Measurements from ENCODE around the gene FAM114A1.

The FAM114A1 gene

DNA sequence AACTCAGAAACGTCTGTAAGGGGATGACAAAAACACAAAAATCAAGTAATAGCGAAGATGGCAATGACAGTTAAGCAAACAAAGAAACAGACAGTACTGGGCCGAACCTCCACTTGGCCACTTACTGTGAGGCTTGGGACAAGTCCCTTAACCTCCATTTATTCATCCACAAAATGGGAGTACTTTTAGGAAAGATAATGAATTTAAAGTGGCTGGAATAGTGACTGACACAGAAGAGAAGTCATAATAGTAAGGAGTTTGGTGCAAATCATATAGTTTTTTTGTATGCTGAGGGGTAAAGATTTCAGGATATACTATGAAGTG lies 9.5 kb upstream of the FAM114A1 start:
- DNase-seq (ENCODE audit: low read depth in 3 of 3, low spot score in 1 of 3) = no peak

DNA sequence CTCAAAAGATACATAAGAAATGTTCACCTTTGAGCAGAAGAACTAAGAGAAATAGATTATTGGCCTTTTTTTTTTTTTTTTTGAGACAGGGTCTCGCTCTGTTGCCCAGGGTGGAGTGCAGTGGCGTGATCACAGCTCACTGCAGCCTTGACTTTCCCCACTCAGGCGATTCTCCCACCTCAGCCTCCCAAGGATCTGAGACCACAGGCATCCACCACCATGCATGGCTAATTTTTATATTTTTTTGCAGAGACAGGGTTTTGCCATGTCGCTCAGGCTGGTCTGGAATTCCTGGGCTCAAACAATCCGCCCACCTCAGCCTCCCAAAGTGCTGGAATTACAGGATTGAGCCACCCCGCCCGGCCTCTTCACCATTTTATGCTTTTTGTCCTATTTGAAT lies 8.1 kb upstream of the FAM114A1 start:
- no peak for DNase-seq (ENCODE audit: low read depth in 3 of 3, low spot score in 1 of 3)

DNA sequence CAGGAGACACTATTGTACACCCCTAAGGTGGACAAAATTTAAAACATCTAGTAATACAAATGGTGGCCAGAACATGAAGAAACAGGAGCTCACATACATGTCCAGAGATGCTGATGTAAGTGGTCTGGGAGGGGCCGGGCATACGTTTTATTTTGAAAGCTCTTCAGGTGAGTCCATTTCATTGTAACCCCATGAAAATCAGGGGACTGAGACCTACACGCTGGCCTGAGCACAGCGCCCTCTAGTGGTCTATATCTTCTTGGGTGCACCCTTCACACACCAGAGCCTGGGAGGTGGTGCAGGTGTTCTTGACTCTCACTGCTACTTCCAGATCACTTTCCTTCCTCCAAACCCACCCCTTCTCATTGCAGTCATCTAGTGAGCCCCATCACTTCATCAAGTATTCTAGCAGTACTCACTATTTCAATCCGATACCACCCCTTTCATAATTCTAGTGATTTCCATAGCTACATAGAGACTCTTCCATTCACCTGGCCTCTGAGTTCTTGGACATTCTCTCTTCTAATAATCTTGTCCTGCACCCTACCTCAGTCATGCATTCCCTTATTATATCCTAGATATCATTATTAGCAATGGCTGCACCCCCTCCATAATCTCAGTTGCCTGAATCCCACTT lies 6.7 kb upstream of the FAM114A1 start:
- peak in 1 of 3 donors; percentile 25 for DNase-seq (ENCODE audit: low read depth in 3 of 3, low spot score in 1 of 3)

DNA sequence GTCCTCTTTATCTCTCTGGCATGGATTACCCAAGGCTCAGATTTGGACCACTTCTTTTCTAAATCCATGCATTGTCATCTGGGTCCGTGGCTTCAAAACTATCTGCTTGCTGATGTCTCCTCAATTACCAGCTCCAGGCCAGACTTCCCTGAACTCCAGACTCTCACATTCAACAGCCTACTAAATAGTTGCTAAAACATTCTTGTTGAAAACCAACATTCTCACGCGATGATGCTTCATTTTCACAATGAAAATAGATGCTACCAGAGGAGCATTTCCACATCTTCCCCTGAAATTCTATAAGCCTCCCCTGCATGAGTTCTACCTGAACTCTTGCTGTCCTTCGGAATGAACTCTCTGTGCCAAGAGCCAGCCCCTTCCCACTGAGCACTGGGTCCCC lies 5.8 kb upstream of the FAM114A1 start:
- no peak for DNase-seq (ENCODE audit: low read depth in 3 of 3, low spot score in 1 of 3)

DNA sequence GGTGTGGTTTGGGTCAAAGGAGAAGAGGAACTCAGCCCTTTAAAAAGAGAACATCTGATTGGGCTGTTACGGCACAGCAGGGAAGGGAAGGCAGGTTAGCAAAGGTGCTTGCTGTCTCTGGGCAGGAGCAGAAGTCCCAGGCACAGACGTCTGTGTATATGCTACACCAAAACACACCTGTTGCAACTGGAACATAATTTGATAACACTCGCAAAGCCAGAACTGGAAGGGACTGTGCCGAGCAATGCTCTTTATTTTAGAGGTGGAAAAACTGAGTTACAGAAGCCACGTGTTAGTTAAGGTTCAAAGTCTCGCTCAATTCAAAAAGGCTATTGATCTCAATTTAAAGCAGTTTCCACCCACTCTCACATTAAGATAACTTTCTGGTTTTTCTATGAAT lies 2.2 kb upstream of the FAM114A1 start:
- no peak for DNase-seq (ENCODE audit: low read depth in 3 of 3, low spot score in 1 of 3)

DNA sequence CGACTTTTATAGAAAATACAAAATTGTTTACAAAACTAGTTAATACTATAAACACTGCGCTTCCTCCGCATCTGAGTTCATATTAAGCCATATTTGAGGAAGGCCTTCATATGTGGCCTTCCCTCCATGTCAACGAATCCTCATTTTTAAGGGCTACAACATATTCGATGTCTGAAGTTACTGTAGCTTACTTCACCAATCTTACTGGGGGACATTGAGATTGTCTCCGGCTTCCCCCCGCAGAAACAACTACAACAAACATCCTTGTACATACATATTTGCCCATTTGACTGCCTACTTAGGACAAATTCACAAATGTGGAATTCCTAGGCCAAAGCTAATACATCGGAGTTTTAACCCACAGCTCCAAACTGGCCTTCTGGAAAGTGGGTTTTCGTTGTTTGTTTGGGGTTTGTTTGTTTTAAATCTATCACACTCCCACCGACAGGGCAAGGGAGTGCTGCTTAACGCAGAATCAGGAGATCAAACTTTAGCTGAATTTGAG lies 581 bp upstream of the FAM114A1 start:
- DNase-seq (ENCODE audit: low read depth in 3 of 3, low spot score in 1 of 3) = no peak

DNA sequence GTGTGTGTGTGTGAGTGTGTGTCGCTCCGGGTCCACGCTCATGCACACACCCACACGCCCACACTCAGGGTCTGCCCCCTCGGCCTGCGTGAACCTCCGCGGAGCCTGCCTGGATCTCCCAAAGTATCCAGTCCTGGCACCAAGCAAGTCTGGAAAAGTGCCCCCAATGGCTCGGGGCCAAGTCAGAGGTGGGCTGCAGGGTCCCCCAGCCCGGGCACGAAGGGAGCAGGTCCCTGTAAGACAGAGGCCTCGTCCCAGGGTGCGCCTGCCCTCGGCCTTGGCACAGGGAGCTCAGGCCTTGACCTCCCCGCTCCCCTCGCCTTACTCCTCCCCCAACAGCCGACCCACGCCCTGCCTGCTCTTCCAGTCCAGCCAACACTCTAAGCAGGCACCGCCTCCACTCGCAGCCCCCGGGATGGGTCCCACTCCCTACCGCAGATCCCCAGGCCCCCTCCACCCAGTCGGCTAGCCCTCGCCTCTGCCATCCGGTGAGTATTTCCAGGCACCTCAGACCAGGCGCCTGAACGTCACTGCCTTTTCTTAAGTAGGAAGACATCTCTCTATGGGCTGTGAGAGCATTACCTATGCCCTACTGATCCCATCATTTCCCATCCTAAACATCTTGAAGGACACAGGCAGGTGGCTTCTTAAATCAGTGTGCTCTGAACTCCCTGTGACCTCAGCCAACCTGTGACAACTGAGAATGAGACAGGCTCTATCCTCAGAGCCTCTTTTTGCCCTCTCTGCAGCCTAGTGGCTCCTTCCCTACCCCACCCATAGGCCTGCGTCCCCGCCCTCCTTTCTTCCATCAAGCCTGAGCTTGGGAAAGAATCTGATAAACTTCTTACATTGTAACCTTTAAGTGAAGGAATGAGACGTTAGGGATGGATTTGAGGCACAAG lies 704 bp downstream of the FAM114A1 start:
- DNase-seq (ENCODE audit: low read depth in 3 of 3, low spot score in 1 of 3) = no peak

DNA sequence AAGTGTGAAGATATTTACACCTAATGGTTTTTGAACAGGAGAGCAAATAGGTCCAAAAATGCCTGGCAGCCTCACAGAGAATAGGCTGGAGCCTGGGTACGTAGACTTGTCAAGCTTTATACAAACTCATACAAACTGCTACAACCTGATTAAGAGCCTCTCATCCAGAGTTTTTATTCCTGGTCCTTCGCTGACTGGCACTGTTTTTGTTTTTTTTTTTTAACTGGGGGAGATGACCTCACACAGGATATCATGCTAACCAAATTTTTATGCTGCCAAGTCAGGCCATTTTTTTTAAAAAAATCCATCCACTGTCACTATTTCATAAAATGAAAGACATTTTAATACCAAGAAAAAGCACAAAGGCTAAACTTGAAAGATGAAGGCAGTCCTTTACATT lies 1.9 kb downstream of the FAM114A1 start:
- no peak for DNase-seq (ENCODE audit: low read depth in 3 of 3, low spot score in 1 of 3)

DNA sequence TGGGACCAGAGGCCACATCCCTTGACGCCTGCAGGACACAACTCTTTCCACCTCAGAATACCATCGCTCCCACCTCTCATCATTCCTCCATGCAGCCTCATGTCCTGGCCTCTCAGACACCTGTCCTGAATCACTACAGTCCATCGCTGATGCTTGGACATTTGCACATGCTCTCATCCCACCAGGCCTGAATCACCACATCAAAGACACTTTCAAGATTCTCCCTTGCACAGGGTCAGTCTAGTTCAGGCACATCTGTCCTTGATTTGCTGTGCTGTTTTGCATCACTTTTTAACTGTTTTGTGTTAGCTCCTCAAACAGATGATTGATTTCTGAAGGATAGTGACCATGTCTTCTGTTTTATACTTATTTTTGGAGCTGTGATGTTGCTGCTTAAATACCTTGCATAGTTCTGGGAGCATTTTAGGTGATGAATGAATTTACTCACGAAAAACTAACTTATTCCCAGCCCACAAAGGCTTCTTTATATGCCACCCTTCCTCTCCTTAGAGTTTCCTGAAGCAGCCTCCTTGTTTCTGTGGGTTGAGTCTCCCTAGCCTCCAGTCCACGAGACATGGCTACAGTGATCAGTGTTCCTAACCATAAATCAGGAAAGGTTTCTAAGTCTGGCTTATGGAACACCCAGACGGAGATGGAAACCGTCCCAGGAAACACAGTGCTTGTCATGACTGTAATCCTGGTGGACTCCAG lies 2.6 kb downstream of the FAM114A1 start:
- DNase-seq (ENCODE audit: low read depth in 3 of 3, low spot score in 1 of 3) = no peak

DNA sequence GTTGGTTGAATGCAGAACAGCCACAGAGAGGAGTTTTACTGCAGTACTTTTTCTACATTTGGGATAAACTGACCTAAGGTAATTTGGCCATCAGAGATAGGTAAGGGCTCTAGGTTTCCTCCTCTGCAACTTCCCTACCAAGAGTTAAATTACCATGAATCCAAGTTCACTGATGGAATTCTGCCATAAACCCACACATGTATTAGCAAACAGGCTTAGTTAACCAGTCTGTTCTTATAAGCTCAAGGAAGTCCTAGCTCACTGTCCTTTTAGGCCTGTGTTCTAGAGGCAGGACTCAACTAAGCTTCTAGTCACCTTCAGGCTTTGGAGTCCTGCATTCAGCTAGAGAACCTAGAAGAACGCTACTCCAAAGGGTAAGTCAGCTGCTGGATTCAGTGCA lies 4.0 kb downstream of the FAM114A1 start:
- no peak for DNase-seq (ENCODE audit: low read depth in 3 of 3, low spot score in 1 of 3)

DNA sequence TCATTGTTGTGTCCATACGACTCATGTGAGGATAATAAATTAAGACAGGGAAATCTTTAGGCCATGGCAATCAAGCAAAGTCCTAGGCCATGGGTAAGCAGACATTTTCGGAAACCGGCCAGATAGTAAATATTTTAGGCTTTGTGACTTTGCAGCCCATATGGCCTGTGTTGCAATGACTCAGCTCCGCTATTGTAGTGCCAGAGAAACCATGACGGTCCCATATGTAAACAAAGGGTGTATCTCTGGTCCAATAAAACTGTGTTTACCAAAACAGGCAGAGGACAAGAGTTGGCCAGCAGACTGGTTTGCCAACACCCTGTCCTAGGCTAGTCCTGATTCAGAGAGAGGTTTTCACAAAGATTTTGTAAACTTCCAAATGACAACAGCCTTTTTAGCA lies 5.0 kb downstream of the FAM114A1 start:
- no peak for DNase-seq (ENCODE audit: low read depth in 3 of 3, low spot score in 1 of 3)

DNA sequence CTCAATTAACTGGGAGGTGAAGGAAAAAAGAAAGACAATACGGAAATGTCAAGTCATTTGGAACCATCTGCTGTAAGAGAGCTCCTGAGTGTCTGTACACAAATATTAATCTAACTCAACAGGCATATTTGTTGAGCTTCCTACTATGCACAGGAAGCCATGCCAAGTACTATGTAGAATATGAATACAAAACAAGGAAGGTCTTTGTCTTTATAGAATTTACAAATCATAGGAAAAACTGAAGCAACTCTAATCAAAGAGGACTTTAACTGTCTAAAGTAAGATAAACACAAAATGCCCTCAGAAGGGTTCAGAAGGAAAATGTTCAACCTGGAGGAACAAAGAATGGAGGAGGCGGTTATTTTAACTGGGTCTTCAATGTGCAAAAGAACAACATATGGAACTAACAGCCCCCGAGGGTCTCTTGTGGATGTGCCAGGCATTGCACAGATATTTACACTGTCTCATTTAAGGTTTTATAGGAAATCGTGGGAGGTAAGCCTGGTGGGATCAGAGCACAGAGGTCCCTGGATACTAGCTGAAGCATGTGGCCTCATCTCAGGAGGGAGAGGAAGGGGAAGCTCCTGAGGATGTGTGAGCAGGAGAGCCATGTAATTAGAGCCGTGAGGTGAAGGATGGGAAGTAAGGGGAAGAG lies 5.8 kb downstream of the FAM114A1 start:
- DNase-seq (ENCODE audit: low read depth in 3 of 3, low spot score in 1 of 3) = no peak

DNA sequence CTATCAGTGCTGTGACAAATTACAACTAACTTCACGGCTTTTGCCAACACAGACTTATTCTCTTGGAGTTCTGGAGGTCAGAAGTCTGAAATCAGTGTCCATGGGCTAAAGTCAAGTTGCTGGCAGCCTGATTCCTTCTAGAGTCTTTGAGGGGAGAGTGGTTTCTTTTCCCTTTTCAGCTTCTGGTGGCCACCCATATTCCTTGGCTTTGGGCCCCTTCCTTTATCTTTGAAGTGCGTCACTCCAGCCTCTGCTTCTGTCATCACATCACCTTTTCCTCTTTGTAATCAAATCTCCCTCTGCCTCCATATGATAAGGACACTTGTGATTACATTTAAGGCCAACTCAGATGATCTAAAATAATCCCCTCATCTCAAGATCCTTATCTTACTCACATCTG lies 9.0 kb downstream of the FAM114A1 start:
- no peak for DNase-seq (ENCODE audit: low read depth in 3 of 3, low spot score in 1 of 3)

DNA sequence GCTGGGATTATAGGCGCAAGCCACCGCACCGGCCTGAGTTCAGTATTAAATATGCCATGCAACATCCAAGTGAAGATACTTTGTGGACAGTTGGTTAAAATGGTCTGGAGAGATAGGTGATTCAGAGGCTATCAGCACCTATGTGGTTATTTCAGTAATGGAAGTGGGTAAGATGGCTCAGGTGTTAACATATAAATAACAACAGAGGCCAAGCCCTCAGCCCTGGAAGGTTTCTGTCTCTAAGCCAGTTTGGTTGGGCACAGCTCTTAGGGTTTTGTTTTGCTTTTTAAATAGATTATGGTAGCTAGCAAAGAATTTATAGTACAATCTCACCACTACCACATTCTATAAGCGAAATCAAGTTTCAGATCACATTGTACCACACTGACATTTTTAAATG lies 16.6 kb downstream of the FAM114A1 start:
- DNase-seq (ENCODE audit: low read depth in 3 of 3, low spot score in 1 of 3) = no peak

DNA sequence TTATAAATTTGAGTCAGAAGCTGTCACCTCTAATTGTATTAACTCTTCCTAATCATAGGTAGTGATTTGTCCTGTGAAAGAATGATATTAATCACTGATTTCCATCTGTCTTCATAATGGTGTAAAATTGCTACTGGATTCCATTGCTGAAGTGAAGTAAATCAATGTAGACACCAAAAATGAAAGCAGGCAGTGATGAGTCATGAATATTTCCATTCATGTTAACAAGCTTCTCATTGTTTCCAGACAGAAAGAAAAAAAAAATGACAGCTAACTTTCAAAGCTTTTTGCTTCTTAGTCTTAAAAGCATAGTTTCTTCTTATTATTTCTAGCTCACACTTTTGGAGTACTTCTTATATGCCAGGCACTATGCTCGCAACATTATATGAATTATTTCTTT lies 21.5 kb downstream of the FAM114A1 start:
- no peak for DNase-seq (ENCODE audit: low read depth in 3 of 3, low spot score in 1 of 3)

DNA sequence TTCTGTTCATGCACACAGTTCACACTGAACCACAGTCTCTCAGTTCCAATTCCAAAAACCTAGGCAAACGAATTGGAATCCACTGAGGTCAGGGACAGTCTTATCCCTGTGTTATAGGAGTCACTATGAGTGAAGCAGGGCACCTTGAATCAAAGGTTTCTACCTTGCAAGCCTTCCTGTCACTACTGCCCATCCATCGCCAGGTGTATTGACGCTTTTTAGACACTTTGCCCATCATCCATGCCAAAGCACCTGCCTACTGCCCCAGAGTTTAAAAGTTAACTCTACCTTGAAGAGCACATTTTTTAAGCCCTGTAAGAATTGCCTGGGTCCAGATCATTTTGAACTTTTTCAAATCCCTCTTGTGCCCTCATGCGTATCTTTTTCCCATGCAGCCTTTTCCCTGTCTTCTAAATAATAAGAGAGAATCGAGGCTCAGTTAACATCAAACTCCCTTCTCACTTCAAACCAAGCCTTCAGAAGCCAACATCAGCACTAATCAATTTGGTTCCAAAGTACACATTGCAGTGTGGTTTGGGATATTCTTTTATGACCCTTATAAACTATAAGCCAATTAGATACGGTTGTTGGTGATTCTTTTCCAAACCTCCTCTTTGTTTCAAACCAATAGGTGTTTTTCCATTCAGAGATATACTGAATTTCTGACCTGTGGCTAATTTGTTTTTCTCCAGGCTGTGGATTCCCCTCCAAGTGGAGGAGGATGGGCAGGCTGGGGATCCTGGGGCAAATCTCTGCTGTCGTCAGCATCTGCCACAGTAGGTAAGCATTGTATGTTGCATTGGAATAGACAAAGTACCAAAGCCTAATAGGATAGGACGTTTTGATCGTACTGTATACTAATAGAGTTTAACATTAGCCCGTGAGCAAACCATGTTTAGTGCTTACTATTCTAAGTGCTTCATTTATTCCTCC lies 23.7 kb downstream of the FAM114A1 start:
- DNase-seq (ENCODE audit: low read depth in 3 of 3, low spot score in 1 of 3) = no peak

DNA sequence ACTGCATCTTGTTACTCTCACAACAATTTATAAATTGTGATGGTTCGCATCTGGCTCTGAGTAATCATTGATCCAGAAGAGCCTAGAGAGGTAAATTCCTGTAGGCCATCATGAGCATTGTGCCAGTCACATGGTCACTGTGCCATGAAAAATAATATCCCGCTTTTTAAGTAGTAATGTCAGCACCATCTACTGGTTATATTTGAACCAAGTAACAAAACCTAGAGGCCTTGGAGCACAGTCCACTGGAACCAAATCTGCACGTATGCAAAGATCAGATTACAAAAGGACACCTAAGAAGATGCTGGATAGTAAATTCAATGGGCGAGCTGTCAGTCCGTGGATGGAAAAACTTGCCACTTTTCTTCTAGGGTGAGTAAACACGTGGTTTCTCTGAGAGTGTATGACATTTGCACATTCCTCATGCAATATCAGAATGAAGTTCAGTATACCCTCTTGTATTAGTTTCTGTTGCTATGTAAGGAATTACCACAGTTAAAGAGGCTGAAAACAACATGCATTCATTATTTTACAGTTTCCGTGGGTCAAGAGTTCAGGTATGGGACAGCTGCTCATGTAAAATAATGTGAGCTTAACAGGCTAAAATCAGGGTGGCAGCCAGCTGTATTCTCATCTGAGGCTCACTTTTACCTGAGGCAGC lies 26.8 kb downstream of the FAM114A1 start:
- no peak for DNase-seq (ENCODE audit: low read depth in 3 of 3, low spot score in 1 of 3)

DNA sequence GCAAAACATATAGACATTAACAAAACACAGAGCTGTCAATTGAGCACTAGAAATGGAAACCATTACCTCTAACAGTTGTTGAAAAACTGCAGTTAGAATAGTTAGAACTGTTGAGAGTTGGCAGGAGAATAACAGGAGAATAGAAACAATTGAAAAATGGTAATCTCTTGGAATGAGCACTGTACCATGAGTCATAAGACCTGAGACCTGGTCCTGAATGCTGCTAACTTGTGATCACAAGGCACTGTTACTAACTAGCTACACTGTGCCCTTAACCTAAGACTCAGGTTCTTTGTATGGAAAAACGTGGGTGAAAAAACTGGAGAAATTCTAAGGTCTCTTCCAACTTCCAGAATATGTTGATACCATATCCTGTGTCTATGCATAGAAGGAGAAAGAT lies 29.3 kb downstream of the FAM114A1 start:
- no peak for DNase-seq (ENCODE audit: low read depth in 3 of 3, low spot score in 1 of 3)

DNA sequence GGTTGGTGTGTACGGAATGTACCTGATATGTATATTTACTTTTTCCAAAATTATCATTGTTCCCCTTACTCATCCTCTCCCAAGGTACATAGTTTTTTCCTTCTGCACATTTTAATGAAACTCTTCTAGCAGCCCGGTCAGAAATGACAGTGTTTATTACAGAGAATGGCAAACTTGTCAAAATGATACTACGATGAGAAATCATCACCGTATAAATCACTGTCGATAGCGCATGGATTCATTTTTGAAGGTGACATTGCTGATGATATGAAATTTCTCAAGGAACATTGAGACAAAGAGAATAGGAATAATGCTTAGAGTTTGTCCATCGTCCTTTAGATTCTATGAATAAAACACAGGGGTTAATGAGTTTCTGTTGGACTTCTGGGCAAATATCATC lies 30.6 kb downstream of the FAM114A1 start:
- no peak for DNase-seq (ENCODE audit: low read depth in 3 of 3, low spot score in 1 of 3)

DNA sequence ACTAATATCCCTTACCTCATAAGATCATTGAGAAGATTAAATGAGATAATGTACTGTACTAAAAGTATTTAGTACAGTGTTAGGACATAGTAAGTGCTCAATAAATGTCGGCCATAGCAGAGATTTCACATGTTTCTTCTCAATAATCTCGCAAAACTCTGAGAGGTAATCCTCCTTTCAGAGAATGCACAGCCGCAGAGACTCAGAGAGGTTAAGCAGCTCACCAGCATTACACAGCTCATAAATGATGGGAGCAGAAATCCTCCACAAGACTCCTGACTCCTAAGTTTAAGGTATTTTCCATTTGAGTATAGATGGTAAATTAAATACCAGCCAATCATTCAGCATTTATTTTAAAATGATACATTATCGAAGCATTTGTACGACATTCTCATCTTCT lies 34.6 kb downstream of the FAM114A1 start:
- no peak for DNase-seq (ENCODE audit: low read depth in 3 of 3, low spot score in 1 of 3)

Data from stimulated activated CD4-positive, alpha-beta T cell treated with anti-CD3 and anti-CD28 coated beads, TNF-alpha, amount 100 ng/mL, for 1 hour (primary cell).